SK-MEL-5 (cell line): ENCODE data around the gene HMGN2. TPM values are rescaled to one million over a fixed set of nuclear protein-coding genes. Genes with fewer than 3 reads are reported as not detected.
A peak's percentile ranks its signal among the peaks of the same experiment; 100 is the strongest.
"Not testable (repeated sequence)": the region's sequence is repeated elsewhere in the genome, so short reads cannot be mapped to it uniquely, and the experiment has no call there.

Source experiments
- DNase-seq: peaks from one replicate; pipeline ENCODE4 v3.0.0-alpha.2; 2016; ENCODE audit warnings: low read depth, low spot score
- in situ Hi-C: cut with HindIII; loops from 2 replicates; pipeline ENCODE4 v1.10.0; 2016; ENCODE audit warnings: low sequenced_read_pairs, high pct_unique_total_duplicates, low pct_unique_long_range_greater_than_20kb
- total RNA-seq: library from RNA; depleted of rRNA; stranded (reverse); fragments of >200 nt; shearing (Covaris generic); gene quantifications from 2 replicates; pipeline ENCODE4 v1.2.3, GENCODE V29; 2014

HMGN2 gene
- total RNA-seq, 1 experiment from 2014 or later, result 288 TPM

- DNase-seq, result peak; percentile 90
- in situ Hi-C loops, result no loop called here
Measured at GRCh38 chr1:26472901-26473845, 933 bp downstream of the HMGN2 start.

GRCh38 chr1:26474818-26475217 is 2.6 kb downstream of the HMGN2 start:
- in situ Hi-C loops, result no loop called here
- no peak for DNase-seq

- in situ Hi-C loops, result no loop called here
- no peak for DNase-seq
Measured at GRCh38 chr1:26475989-26476388, 3.7 kb downstream of the HMGN2 start.

- in situ Hi-C loops, result no loop called here
Measured at GRCh38 chr1:26476958-26477357, 4.7 kb downstream of the HMGN2 start.

GRCh38 chr1:26477446-26478152 is 5.4 kb downstream of the HMGN2 start:
- DNase-seq, result peak; percentile 39
- in situ Hi-C loops, result no loop called here

More at GRCh38 chr1:26476958-26477357, 4.7 kb downstream of the HMGN2 start:
- no peak for DNase-seq

- no peak for DNase-seq
- in situ Hi-C loops, result no loop called here
Measured at GRCh38 chr1:26478159-26478558, 5.9 kb downstream of the HMGN2 start.

- DNase-seq, result no peak
- in situ Hi-C loops, result no loop called here
Measured at GRCh38 chr1:26478988-26479387, 6.7 kb downstream of the HMGN2 start.

- DNase-seq, result no peak
- in situ Hi-C loops, result no loop called here
Measured at GRCh38 chr1:26482921-26483320, 10.7 kb downstream of the HMGN2 start.

- in situ Hi-C loops, result no loop called here
- no peak for DNase-seq
Measured at GRCh38 chr1:26483980-26484379, 11.7 kb downstream of the HMGN2 start.

- DNase-seq, result no peak
- in situ Hi-C loops, result no loop called here
Measured at GRCh38 chr1:26490155-26490554, 17.9 kb downstream of the HMGN2 start.

GRCh38 chr1:26493267-26493666 is 21.0 kb downstream of the HMGN2 start:
- in situ Hi-C loops, result no loop called here
- DNase-seq, result no peak

GRCh38 chr1:26493938-26494337 is 21.7 kb downstream of the HMGN2 start:
- DNase-seq, result no peak
- in situ Hi-C loops, result no loop called here

- no peak for DNase-seq
- in situ Hi-C loops, result no loop called here
Measured at GRCh38 chr1:26496861-26497260, 24.6 kb downstream of the HMGN2 start.

- in situ Hi-C loops, result no loop called here
- no peak for DNase-seq
Measured at GRCh38 chr1:26498894-26499293, 26.7 kb downstream of the HMGN2 start.

GRCh38 chr1:26500488-26501175 is 28.4 kb downstream of the HMGN2 start:
- in situ Hi-C loops, result no loop called here
- peak; percentile 76 for DNase-seq

GRCh38 chr1:26510711-26511110 is 38.5 kb downstream of the HMGN2 start:
- DNase-seq, in situ Hi-C loops: not testable (repeated sequence)

- DNase-seq, in situ Hi-C loops: not testable (repeated sequence)
Measured at GRCh38 chr1:26515836-26516235, 43.6 kb downstream of the HMGN2 start.
